Measurements from ENCODE around the gene EVA1A.

Gene EVA1A

DNA sequence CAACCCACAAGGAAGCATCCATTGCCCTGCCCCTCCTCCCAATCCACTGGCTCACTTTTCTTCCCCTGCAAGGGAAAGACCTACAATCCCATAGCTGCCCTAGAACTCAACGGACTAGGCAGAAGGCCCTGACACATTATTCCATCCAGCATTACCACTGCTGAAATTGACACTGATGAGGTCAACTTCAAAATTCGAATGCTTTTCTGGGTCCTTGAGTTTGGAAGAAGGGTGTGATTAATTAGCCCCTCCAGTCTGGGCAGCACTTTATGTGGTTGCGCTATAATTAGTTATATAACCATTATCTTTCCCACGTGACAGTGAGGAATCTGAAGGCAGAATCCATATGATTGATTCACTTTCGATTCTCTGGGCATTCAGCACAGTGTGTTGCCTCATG, 55.7 kb downstream of the EVA1A start:
- H3K4me3 ChIP-seq (IDR thresholded peaks at IDR 0.05; ENCODE audit: insufficient read depth, low read depth, low read length), result no peak overlapping the region
- H3K79me2 ChIP-seq (ENCODE audit: insufficient read depth, low read depth), result no peaks in the 10 kb centered on the region

DNA sequence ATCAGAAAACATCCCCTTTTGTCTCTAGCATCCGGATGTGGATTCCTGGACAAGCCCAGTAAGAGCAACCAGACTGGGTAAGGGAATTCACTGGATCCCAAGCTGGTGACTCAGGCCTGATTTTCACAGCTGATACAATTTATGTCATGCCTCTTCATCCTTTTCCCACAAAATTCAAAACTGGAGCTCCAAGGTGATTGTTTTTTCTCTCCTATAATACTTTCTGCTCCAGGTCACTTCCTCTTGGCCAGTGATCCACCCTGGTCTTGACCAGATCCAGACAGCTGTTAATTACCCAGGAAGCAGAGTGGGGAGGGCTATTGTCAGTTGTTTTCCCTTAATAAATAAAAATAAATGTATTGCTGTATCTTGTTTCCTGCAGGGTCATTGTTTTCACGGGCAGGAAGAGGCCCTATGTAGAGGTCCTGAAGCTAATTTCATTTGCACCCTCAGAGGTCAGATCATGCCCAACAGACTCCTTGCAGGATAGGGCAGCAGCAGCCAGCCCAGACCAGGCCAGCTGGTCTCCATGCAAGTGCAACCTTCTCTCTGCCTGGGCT, 57.6 kb downstream of the EVA1A start:
- no peak overlapping the region for H3K9ac ChIP-seq

More for the DNA sequence above, 55.7 kb downstream of the EVA1A start:
- Histone ChIP-seq H4K20me1 (ENCODE audit: insufficient read depth) (no peaks in the 10 kb centered on the region), H3K4me2 (no peak overlapping the region), H2AFZ (ENCODE audit: low read depth) (no peak overlapping the region), H3K9ac (no peak overlapping the region), H3K27me3 (ENCODE audit: insufficient read depth, low read depth) (no peaks in the 10 kb centered on the region), H3K27ac (no peak overlapping the region), H3K36me3 (ENCODE audit: insufficient read depth) (no peaks in the 10 kb centered on the region), H3K4me1 (ENCODE audit: low read depth, poor library complexity, severe bottlenecking) (no peaks in the 10 kb centered on the region)
- TF ChIP-seq, protein P1, sequence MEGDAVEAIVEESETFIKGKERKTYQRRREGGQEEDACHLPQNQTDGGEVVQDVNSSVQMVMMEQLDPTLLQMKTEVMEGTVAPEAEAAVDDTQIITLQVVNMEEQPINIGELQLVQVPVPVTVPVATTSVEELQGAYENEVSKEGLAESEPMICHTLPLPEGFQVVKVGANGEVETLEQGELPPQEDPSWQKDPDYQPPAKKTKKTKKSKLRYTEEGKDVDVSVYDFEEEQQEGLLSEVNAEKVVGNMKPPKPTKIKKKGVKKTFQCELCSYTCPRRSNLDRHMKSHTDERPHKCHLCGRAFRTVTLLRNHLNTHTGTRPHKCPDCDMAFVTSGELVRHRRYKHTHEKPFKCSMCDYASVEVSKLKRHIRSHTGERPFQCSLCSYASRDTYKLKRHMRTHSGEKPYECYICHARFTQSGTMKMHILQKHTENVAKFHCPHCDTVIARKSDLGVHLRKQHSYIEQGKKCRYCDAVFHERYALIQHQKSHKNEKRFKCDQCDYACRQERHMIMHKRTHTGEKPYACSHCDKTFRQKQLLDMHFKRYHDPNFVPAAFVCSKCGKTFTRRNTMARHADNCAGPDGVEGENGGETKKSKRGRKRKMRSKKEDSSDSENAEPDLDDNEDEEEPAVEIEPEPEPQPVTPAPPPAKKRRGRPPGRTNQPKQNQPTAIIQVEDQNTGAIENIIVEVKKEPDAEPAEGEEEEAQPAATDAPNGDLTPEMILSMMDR (conservative IDR thresholded peaks at IDR 0.05; ENCODE audit: low read depth, low read length), result no peak

DNA sequence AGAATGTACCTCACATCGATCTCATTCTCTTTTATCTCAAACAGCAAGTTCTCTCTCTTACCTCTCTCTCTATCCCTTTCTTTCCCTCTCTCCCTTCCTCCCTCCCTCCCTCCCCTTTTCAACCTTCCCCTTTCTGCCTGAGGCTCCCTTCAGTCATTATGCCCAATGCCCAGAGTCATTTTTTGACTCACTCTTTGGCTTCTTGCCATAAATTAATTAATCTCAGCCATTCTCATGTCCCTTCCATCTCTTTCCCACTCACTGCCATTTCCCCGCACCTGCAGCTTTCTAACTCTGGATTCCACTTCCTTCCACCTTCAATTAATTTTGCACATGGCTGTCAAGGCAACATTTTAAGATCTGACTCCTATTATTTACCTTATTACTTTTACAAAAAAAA, 60.1 kb downstream of the EVA1A start:
- H3K36me3 ChIP-seq (ENCODE audit: insufficient read depth), result no peaks in the 10 kb centered on the region
- H3K4me1 ChIP-seq (ENCODE audit: low read depth, poor library complexity, severe bottlenecking), result no peaks in the 10 kb centered on the region
- H3K4me3 ChIP-seq (IDR thresholded peaks at IDR 0.05; ENCODE audit: insufficient read depth, low read depth, low read length), result no peak overlapping the region
- no peaks in the 10 kb centered on the region for H3K79me2 ChIP-seq (ENCODE audit: insufficient read depth, low read depth)
- H3K9ac ChIP-seq, result no peak overlapping the region
- no peak overlapping the region for H2AFZ ChIP-seq (ENCODE audit: low read depth)
- H3K27me3 ChIP-seq (ENCODE audit: insufficient read depth, low read depth), result no peaks in the 10 kb centered on the region
- no peak overlapping the region for H3K4me2 ChIP-seq
- no peak overlapping the region for H3K27ac ChIP-seq
- H4K20me1 ChIP-seq (ENCODE audit: insufficient read depth), result no peaks in the 10 kb centered on the region
- TF ChIP-seq, protein P1 (conservative IDR thresholded peaks at IDR 0.05; ENCODE audit: low read depth, low read length), result no peak

More for the DNA sequence above, 57.6 kb downstream of the EVA1A start:
- Histone ChIP-seq H3K4me3 (IDR thresholded peaks at IDR 0.05; ENCODE audit: insufficient read depth, low read depth, low read length) (no peak overlapping the region), H3K4me2 (no peak overlapping the region), H3K27me3 (ENCODE audit: insufficient read depth, low read depth) (no peaks in the 10 kb centered on the region), H3K36me3 (ENCODE audit: insufficient read depth) (no peaks in the 10 kb centered on the region), H3K4me1 (ENCODE audit: low read depth, poor library complexity, severe bottlenecking) (no peaks in the 10 kb centered on the region), H3K79me2 (ENCODE audit: insufficient read depth, low read depth) (no peaks in the 10 kb centered on the region), H2AFZ (ENCODE audit: low read depth) (no peak overlapping the region), H3K27ac (no peak overlapping the region), H4K20me1 (ENCODE audit: insufficient read depth) (no peaks in the 10 kb centered on the region)
- TF ChIP-seq, protein P1 (conservative IDR thresholded peaks at IDR 0.05; ENCODE audit: low read depth, low read length), result no peak

DNA sequence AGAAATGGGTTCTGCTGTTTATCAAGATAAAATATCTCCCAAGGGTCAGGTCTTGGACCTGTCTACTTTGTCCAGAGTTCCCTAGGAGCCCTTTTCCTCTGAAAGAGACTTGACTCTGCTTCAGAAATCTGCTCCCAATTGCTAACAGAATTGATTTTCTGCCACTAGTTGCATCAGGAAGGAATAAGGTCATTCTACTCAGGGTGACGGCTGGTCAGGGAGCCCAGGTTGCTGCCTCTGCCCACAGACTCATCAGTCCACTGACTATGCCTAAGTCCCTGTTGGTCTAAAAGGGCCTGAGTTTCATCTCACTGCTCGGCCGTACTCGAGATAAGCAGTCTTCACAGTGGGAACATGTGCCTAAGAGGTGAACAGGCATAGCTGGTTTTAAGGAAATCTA, 61.2 kb downstream of the EVA1A start:
- H3K4me1 ChIP-seq (ENCODE audit: low read depth, poor library complexity, severe bottlenecking), result no peaks in the 10 kb centered on the region
- no peaks in the 10 kb centered on the region for H3K27me3 ChIP-seq (ENCODE audit: insufficient read depth, low read depth)
- H3K27ac ChIP-seq, result no peak overlapping the region
- H2AFZ ChIP-seq (ENCODE audit: low read depth), result no peak overlapping the region
- H3K79me2 ChIP-seq (ENCODE audit: insufficient read depth, low read depth), result no peaks in the 10 kb centered on the region
- H3K4me2 ChIP-seq, result no peak overlapping the region
- TF ChIP-seq, protein P1 (conservative IDR thresholded peaks at IDR 0.05; ENCODE audit: low read depth, low read length), result no peak
- H3K4me3 ChIP-seq (IDR thresholded peaks at IDR 0.05; ENCODE audit: insufficient read depth, low read depth, low read length), result no peak overlapping the region
- H3K9ac ChIP-seq, result no peak overlapping the region
- no peaks in the 10 kb centered on the region for H4K20me1 ChIP-seq (ENCODE audit: insufficient read depth)
- H3K36me3 ChIP-seq (ENCODE audit: insufficient read depth), result no peaks in the 10 kb centered on the region

All from KMS-11 (cell line).